Left ventricle myocardium inferior (tissue), 1 donor: ENCODE results near the gene TMEM30B. TPM values are rescaled to one million over a fixed set of nuclear protein-coding genes. Genes with fewer than 3 reads are reported as not detected.

Experiments used
- DNase-seq: peaks from one replicate; pipeline ENCODE4 v3.0.0-alpha.2; 2020
- H3K27ac ChIP-seq: fragments of 200-600 bp; replicated peaks from 2 replicates; pipeline ENCODE4 v1.8.0; 2021
- H3K27me3 ChIP-seq: fragments of 200-600 bp; 2 replicates; pipeline ENCODE4 v1.8.0; 2021; ENCODE audit warnings: low read depth
- H3K36me3 ChIP-seq: fragments of 200-600 bp; 2 replicates; pipeline ENCODE4 v1.8.0; 2021
- H3K4me1 ChIP-seq: fragments of 200-600 bp; 2 replicates; pipeline ENCODE4 v1.8.0; 2021
- H3K4me3 ChIP-seq: fragments of 200-600 bp; 2 replicates; pipeline ENCODE4 v1.8.0; 2021; ENCODE audit warnings: mild to moderate bottlenecking, moderate library complexity
- H3K9me3 ChIP-seq: fragments of 200-600 bp; replicated peaks from 2 replicates; pipeline ENCODE4 v1.8.0; 2021
- intact Hi-C: fragments of 100-400 bp; cut with micrococcal nuclease; formaldehyde crosslinking; loops from one replicate; pipeline ENCODE4 v1.11.0; 2022
- total RNA-seq: library from RNA; stranded (reverse); fragmentation: NEBNext Ultra II Directional; extraction: Animal tissue kit (Norgen Biotek cat#: 25700); gene quantifications from one replicate; pipeline ENCODE4 v1.2.1, GENCODE V29; 2021
- TF ChIP-seq, protein P1 (sequence below): fragments of 200-600 bp; IDR thresholded peaks from 2 replicates; pipeline ENCODE4 v1.8.0; 2021; ENCODE audit warnings: antibody characterized with exemption, mild to moderate bottlenecking, borderline replicate concordance
- donor health status: DM: no; HTN: yes; CAD: no; lungs with severe emphysema.

Gene TMEM30B
- total RNA-seq, 1 donor from 2014 or later: 0.22 TPM

DNA sequence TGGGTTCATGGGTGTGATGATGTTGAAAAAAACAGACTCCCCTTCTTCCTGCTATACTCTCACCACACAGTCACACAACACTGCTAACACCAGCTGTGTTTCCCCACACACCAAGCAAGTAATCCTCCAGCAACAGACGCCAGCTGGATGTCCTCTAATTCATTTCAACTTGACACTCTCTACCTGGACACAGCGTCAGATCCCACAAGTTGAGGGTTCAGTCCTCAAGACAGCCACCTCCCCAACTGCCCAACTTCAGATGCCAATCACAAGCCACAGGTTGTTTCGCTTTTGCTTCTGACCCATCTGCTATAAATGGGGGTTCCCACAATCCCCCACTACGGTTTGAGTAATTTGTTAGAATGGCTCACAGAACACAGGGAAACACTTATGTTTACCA, 49.3 kb downstream of the TMEM30B start:
- intact Hi-C loops: no loop called here
- TF ChIP-seq, protein P1, sequence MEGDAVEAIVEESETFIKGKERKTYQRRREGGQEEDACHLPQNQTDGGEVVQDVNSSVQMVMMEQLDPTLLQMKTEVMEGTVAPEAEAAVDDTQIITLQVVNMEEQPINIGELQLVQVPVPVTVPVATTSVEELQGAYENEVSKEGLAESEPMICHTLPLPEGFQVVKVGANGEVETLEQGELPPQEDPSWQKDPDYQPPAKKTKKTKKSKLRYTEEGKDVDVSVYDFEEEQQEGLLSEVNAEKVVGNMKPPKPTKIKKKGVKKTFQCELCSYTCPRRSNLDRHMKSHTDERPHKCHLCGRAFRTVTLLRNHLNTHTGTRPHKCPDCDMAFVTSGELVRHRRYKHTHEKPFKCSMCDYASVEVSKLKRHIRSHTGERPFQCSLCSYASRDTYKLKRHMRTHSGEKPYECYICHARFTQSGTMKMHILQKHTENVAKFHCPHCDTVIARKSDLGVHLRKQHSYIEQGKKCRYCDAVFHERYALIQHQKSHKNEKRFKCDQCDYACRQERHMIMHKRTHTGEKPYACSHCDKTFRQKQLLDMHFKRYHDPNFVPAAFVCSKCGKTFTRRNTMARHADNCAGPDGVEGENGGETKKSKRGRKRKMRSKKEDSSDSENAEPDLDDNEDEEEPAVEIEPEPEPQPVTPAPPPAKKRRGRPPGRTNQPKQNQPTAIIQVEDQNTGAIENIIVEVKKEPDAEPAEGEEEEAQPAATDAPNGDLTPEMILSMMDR: no peak
- DNase-seq: no peak
- peaks cover 29% of the 10 kb centered on the region for H3K27me3 ChIP-seq
- no peaks in the 10 kb centered on the region for H3K4me1 ChIP-seq
- no peak overlapping the region for H3K4me3 ChIP-seq
- no peaks in the 10 kb centered on the region for H3K36me3 ChIP-seq
- H3K9me3 ChIP-seq: no peaks in the 10 kb centered on the region
- no peak overlapping the region for H3K27ac ChIP-seq

DNA sequence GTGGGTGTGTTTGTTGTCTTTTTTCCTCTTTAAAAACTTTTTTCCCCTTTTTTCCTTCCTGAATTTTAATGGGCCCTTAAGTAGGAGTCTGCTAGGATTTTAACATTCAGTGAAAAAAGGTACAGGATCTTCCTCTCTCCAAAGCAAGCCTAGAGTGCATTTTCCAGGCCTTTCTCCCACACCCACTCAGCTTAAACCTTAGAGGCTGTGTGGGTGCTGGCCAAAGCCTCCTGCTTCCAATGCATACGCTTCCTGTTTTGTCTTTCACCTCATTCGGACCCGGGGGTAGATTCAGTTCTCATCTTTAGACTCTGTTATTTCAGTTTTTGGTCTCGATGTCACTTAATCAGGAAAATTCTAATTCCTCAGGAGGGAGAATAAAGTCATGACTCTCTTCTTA, 51.2 kb downstream of the TMEM30B start:
- TF ChIP-seq, protein P1: no peak
- no peak for DNase-seq
- Histone ChIP-seq H3K27ac (no peak overlapping the region), H3K4me3 (no peak overlapping the region), H3K4me1 (no peaks in the 10 kb centered on the region), H3K9me3 (no peaks in the 10 kb centered on the region), H3K27me3 (peaks cover 29% of the 10 kb centered on the region), H3K36me3 (no peaks in the 10 kb centered on the region)
- intact Hi-C loops: no loop called here

DNA sequence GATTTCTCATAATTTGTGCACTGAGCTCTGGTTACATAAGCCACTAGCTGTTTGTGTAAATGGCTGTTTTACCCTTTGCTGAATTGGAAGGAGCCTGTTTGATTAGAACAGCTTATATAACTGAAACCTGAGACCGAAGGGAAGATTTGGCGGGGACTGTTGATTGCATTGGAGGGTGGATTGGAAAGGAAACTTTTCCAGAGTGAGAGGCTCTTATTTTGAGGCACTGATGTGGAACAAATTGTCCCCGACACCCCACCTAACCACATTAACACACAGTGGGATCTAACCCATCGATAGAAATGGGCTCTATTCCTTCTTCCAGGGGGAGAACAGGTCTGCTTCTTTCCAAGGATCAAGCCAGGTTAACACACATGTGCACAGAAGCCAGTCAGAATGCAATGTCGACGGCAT, 51.7 kb downstream of the TMEM30B start:
- intact Hi-C loops: no loop called here
- H3K27ac ChIP-seq: no peak overlapping the region
- TF ChIP-seq, protein P1: no peak
- H3K9me3 ChIP-seq: no peaks in the 10 kb centered on the region
- no peaks in the 10 kb centered on the region for H3K36me3 ChIP-seq
- no peak overlapping the region for H3K4me3 ChIP-seq
- DNase-seq: no peak
- peaks cover 29% of the 10 kb centered on the region for H3K27me3 ChIP-seq
- H3K4me1 ChIP-seq: no peaks in the 10 kb centered on the region

DNA sequence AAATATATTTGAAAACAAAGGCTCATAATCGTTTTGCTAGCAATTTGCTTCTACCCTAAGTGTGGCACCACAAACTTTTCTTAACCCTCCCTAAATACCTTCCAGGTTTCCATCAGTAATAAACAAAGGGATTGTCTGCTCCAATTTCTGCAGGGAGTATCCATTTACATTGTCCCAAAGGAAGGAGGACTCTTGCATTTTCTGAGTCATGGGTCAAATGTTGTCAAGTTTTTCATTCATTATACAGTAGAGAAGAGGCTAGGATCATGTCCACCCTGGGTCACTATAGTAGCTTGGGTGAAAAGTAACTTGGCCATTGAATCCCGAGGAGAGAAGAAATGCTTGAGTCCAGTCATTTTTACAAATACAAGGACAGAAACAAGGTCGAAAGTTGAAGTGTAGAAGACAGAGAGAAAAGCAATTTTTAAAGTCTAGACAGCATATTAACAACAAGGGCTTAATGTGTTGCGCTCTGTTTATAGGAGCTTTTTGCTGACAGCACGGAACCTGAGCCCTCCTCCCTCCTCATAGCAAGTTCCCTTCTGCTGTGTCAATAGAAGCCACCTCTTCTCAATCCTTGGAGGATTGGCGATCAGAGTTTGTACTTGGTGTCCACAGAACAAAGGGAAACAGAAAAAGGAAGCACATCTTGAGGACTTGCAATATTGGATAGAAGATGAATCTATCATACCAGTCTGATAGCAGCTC, 53.1 kb downstream of the TMEM30B start:
- no peaks in the 10 kb centered on the region for H3K36me3 ChIP-seq
- H3K27me3 ChIP-seq: peaks cover 39% of the 10 kb centered on the region
- DNase-seq: no peak
- no peak overlapping the region for H3K27ac ChIP-seq
- H3K9me3 ChIP-seq: no peaks in the 10 kb centered on the region
- H3K4me3 ChIP-seq: no peak overlapping the region
- TF ChIP-seq, protein P1: no peak
- intact Hi-C loops: no loop called here
- no peaks in the 10 kb centered on the region for H3K4me1 ChIP-seq

Other genes with a start within 250 kb of the TMEM30B start
- 18.4 TPM for gene PRKCH, start 40.2 kb upstream of the TMEM30B start, total RNA-seq